Gastrocnemius medialis (tissue), 4 donors: ENCODE data around the gene SFMBT2.

ENCODE experiments used
- POLR2A ChIP-seq, 2 donors: fragments of 450-650 bp; IDR thresholded peaks; one replicate each; pipeline ENCODE4 v1.6.1; 2017; ENCODE audit warnings: antibody characterized with exemption in 2 of 2, mild to moderate bottlenecking in 2 of 2, moderate library complexity in 2 of 2
- TF ChIP-seq, protein P1 (sequence below), 5 experiments: fragments of 450-650 bp in 3 of 5; fragments of 200-600 bp in 2 of 5; sonication (generic) in 2 of 5; IDR thresholded peaks in 4 of 5; conservative IDR thresholded peaks in 1 of 5; 1 replicate in 4 of 5; 2 replicates in 1 of 5; pipeline ENCODE4 v1.5.1; 2016 to 2019; ENCODE audit warnings: antibody characterized with exemption in 5 of 5, mild to moderate bottlenecking in 3 of 5, moderate library complexity in 3 of 5

DNA sequence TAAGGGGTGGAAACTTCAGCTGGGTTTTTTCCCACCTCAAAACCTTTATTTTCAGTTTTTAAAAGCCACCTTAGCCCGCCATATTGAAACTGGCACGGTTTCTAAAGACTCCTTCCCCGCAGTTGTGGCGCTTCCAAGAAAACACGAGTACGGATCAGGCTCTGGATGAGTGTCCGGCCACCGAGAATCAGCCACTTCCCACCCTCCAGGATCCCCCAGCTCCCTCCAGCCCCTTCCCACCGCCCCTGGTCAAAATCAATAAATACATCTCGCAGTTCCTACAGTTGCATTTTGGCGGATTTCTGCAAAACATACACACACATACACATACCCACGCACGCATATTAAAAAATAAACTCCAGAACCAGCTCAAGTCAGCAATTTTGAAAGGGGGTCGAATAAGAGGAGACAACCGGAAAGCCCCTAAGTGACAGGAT, 1.1 kb downstream of the SFMBT2 start:
- no peak for TF ChIP-seq POLR2A (IDR thresholded peaks at IDR 0.05)
- TF ChIP-seq, protein P1, sequence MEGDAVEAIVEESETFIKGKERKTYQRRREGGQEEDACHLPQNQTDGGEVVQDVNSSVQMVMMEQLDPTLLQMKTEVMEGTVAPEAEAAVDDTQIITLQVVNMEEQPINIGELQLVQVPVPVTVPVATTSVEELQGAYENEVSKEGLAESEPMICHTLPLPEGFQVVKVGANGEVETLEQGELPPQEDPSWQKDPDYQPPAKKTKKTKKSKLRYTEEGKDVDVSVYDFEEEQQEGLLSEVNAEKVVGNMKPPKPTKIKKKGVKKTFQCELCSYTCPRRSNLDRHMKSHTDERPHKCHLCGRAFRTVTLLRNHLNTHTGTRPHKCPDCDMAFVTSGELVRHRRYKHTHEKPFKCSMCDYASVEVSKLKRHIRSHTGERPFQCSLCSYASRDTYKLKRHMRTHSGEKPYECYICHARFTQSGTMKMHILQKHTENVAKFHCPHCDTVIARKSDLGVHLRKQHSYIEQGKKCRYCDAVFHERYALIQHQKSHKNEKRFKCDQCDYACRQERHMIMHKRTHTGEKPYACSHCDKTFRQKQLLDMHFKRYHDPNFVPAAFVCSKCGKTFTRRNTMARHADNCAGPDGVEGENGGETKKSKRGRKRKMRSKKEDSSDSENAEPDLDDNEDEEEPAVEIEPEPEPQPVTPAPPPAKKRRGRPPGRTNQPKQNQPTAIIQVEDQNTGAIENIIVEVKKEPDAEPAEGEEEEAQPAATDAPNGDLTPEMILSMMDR (IDR thresholded peaks at IDR 0.05 in 4 of 5, conservative IDR thresholded peaks at IDR 0.05 in 1 of 5), result no peak
